A204.1 (cell line): ENCODE measurements around the gene PPME1.

Source experiments
- FAIRE-seq: peaks from 2 replicates; lab custom pipeline; 2012; peaks lifted over from hg19 to GRCh38; lab: Jason Lieb, UNC

Gene PPME1

DNA sequence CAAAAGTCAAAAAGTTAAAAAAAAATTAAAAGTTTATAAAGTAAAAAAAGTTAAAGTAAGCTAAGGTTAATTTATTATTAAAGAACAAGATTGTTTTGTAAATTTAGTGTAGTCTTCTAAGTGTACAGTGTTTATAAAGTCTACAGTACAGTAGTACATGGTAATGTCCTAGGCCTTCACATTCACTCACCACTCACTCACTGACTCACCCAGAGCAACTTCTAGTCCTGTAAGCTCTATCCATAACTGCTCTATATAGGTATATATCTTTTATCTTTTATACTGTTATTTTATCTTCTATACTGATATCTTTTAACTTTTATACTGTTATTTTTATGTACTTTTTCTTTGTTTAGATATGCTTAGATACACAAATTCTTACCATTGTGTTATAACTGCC, 11.4 kb upstream of the PPME1 start:
- FAIRE-seq: peak; percentile 65

DNA sequence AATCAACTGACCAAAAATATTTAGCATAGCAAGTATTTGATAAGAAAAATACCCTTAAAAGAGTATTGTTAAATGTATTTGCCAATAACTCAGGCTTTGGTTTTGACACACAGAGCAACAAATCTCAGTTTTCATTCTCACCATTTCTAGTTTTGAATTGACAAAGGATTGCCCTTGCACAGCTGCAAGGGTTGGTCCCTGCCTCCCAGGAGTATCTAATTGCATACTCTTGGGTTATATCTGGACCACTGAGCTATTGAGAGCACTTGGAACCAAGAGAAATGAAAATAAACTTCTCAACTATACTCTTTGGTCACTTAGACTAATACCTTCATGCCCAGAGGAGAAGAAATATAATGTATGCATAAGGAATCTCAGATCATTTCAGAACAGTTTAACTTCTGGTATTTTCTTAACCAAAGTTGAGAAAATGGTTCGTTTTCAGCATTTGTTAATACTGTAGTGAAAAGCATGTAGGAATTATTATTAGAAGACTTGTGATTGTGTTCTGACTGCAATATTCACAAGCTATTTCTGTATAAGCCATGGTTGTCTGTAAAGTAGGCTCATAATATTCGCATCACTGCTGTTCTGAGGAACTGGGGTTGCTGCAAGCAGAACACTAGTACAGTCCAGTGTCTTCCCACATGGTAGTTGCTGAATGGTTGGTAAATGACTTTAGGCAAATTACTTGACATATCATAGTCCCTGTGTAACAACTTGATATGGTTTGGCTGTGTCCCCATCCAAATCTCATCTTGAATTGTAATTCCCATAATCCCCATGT, 8.2 kb upstream of the PPME1 start:
- FAIRE-seq: no peak

DNA sequence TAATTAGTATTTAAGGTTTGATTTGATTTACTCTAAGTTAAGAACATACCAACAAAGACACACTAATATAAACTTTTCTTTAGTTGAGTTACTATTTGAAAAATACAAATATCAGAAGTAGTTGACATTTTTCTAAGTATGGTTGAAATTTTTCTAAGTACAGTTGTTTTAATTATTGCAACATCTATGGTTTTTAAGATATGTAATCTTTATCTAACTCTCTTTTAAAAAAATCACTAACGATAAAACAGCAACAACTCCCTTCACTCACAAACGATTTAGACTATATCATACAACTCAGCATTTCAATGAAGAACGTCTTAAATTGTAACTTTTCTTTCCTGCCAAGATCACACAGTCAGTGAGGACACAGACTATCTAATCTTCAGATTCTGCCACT, 2.3 kb upstream of the PPME1 start:
- FAIRE-seq: no peak

- no peak for FAIRE-seq
These were observed 1.2 kb upstream of the PPME1 start for GRCh38 chr11:74169738-74170458.

DNA sequence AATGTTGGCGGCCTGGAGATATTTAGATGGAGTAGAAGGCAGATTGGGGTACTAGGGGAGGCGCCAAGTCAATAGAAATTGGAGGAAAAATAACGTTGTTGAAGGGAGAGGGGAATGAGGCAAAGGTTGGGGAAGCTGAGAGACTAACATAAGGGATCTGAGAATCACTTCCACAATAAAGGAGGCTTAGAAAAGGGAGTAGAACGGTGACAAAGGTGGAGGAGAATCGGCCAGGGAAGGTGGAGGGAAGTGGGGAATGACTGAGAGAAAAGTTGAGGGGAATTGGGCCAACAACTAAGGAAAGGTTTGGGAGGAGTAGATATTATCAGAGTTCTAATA, 510 bp downstream of the PPME1 start:
- FAIRE-seq: no peak

DNA sequence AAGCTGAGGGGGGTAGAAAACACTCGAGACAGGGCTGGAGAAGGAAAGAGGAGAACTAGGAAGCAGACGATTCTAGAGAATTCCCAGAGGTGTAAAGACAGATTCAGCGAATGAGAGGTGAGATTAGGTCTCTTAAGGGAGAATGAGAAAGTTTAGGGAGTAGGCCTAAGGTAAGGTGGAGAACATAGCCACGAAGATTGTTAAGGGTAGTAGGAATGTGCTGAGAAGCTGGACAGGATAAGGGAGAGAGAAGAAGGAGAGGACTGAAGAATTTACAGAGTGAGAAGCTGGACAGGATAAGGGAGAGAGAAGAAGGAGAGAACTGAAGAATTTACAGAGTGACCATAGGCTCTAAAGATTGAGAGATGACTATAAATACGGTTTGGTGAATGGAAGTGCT, 908 bp downstream of the PPME1 start:
- no peak for FAIRE-seq

DNA sequence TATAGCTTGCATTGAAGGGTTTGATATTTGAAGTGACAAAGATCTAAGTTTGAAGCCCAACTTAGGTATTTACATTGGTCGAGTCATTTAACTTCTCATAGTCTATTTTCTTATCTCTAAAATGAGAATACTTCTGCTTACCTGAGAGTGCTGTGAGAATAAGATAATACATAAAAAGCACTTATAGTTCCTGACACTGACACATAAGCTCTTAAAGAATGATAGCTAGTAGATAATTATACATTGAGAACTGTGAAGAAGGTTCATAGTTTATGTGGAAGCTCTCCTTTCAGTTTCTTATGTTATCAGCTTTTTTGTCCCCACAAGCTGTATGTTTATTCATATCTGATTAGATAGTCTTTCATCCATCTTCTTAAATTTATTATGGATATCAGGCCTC, 4.8 kb downstream of the PPME1 start:
- no peak for FAIRE-seq

GRCh38 chr11:74179234-74180052, 8.4 kb downstream of the PPME1 start:
- FAIRE-seq: no peak

GRCh38 chr11:74182635-74183034, 11.5 kb downstream of the PPME1 start:
- FAIRE-seq: no peak

- no peak for FAIRE-seq
These were observed 14.2 kb downstream of the PPME1 start for GRCh38 chr11:74185285-74185684.

- FAIRE-seq: no peak
These were observed 14.6 kb downstream of the PPME1 start for GRCh38 chr11:74185695-74186094.

- no peak for FAIRE-seq
These were observed 24.7 kb downstream of the PPME1 start for GRCh38 chr11:74195828-74196227.

DNA sequence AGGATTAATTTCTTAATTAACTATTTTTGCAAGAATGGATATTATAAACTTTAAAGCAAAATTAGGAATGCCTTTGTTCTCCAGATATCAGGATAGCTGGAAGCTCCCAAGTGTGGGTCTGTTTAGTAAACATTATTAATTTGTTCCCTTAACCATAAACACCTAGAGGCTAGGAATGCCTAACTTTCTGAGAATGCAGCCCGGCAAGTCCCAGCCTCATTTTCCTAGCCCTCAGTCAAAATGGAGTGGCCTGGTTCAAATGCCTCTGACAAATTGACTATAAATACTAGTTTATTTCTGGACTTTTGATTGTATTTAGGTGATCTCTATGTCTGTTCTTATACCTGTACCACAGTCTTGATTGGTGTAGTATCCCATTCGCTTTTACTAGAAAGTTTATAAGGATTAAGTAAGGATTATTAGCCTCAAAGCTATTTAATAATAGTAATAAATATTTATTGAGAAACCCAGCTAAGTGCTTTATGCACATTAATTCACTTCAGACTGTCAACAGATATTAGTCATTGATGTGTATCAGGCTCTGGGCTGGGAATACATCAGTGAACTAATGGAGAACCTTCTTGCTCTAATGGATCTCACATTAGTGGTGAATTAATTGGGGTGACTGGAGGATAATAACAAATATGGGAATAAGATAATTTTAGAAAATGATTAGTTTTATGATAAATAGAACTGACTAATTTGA, 25.8 kb downstream of the PPME1 start:
- FAIRE-seq: no peak

DNA sequence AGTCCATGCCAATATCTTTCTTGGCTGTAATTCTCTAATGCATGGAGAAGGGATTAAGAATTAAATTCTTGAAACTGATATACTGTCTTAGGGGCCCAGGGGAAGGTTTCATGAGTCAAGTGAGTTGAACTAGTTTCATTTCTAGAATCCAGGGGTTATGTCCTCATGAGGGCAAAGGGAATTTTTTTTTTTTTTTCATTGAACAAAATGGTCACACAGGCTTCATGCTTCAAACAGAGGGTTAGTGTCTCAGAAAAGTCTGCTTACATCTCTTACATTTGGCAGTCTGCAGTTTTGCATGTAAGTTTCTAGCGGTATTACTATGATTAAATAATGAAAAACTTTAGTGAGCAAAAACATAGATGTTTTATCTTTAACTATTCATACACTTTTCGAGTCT, 32.9 kb downstream of the PPME1 start:
- FAIRE-seq: no peak

DNA sequence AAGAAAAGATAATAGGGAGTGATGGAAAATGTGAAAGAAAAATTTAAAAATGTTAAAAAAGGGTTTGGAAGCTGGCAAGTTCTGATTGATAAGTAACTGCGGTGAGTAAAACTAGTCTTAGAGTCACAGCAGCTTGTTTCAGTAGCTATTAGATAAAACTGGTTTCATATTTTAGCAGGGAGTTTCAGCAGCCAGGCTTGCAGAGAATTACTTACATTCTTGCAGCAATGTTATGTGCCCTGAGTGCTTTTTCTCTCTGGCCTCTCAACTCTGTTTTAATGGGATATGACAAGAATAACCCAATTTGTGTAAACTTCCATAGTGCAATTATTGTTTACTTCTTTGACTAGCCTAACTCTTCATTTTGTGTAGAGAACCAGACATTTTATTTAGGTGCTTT, 33.6 kb downstream of the PPME1 start:
- no peak for FAIRE-seq

- no peak for FAIRE-seq
These were observed 34.1 kb downstream of the PPME1 start for GRCh38 chr11:74205181-74205580.

DNA sequence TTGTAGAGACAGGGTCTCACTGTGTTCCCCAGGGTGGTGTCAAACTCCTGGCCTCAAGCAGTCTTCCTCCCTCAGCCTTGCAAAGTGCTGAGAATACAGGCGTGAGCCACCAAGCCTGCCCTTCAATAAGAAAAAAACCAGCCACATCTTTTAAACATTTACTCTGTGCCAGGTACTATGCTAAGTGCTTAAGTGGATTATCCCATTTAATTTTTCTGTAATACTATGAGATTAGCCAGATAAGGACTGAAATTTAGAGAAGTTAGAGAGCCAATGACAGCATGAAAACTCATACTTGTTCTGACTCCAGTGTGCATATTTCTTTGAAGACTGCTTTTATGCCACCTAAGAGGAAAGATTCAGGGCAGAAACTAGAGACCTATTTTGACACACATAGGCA, 35.7 kb downstream of the PPME1 start:
- no peak for FAIRE-seq

GRCh38 chr11:74208507-74208906, 37.4 kb downstream of the PPME1 start:
- no peak for FAIRE-seq

DNA sequence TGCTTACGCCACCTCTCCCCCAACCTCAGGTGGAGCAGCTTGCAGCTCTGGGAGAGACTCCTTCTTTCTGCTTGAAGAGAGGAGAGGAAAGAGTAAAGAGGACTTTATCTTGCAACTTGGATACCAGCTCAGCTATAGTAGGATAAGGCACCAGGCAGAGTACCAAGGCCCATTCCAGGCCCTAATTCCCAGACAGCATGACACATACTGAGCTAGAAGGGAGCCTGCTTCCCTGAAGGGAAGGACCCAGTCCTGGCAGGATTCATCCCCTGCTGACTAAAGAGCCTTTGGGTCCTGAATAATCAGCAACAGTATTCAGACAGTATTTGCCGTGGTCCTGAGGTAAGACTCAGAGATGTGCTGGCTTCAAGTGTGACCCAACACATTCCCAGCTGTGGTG, 41.4 kb downstream of the PPME1 start:
- FAIRE-seq: no peak

GRCh38 chr11:74220376-74220775, 49.3 kb downstream of the PPME1 start:
- FAIRE-seq: no peak

- no peak for FAIRE-seq
These were observed 50.7 kb downstream of the PPME1 start for GRCh38 chr11:74221816-74222215.

DNA sequence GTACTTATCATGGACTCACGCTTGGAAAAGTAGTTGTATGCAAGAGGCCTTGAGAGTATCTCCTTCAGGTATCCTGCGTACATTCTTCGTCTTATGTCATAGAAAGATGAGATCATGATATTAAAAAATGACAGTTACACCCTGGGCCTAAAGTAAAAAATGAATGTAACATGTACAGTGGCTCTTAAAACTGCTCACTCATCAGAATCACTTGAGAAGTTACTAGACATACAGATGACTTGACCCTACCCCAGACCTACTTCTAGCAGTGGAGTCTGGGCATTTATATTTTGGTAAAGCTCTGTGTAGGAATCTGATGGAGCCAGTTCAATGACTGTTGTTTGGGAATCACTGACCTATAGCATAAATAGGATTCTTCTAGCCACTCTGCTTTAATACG, 54.5 kb downstream of the PPME1 start:
- FAIRE-seq: no peak

GRCh38 chr11:74226907-74227306, 55.8 kb downstream of the PPME1 start:
- FAIRE-seq: no peak
